ENCODE measurements around the gene MRPL21.

MRPL21 gene

DNA sequence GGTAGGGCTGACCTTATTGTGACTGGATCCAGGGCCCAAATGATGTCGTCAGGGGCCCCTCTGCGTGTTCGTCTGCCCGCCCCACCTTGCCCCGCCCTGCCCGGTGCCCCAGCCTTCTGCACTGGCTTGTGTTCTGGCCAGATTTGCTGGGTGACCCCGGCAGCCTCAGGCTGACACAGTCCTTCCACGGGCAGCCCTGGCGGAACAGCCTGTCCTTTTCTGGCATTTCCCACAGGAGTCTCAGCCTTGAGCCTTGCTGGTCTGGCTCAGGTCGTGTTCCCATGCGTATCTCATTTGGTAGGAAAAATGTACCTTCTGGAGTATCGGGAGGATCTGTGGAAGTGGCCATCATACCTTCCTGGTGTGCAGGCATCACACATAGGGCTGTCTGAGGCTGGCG is 31.0 kb upstream of the MRPL21 start:
- DNase-seq: no peak

DNA sequence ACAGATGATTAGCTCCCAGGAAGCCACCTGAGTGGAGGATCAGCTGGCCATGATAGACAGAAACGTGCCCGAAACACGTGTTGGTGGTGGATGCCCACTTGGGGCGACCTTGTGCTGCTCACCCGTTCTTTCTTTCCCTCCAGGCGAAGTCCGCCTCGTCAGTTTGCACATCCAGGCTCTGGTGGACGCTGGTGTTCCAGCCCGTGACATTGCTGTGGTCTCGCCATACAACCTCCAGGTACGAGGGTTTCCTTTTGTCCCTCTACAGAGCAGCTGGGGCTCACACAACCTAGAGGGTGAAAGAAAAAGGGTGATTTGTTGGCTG is 30.7 kb upstream of the MRPL21 start:
- DNase-seq: no peak

DNA sequence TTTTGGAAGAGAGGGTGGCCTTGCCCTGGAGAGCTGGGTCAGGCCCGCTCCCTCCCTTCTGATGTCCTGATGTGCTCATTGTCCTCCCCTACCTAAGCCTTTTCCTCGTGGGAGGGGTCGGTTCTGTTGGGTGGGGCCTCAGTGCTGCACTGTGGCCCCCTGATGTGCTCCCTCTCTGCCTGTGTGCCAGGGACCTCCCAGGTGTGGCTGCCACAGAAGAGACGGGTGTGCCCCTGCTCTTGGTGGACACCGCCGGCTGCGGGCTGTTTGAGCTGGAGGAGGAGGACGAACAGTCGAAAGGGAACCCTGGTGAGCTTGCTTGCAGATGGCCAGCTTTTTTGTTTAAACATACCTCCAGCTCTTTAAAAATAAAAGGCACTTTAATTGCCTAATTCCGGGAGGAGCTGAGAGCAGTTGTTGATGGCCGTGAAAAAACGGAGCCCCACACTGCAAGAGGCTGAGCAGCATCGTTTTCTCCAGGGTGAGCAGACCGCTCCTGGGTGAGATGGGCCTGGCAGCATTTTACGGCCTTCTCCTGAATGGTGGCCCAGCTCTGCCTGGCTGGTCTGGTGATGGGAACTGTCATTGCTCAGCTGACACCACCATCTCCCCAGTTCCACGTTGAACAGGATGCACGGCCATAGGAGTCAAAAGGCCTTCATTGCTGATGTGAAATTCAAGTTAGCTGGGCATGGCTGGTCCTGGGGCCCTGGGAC is 30.1 kb upstream of the MRPL21 start:
- DNase-seq: no peak

DNA sequence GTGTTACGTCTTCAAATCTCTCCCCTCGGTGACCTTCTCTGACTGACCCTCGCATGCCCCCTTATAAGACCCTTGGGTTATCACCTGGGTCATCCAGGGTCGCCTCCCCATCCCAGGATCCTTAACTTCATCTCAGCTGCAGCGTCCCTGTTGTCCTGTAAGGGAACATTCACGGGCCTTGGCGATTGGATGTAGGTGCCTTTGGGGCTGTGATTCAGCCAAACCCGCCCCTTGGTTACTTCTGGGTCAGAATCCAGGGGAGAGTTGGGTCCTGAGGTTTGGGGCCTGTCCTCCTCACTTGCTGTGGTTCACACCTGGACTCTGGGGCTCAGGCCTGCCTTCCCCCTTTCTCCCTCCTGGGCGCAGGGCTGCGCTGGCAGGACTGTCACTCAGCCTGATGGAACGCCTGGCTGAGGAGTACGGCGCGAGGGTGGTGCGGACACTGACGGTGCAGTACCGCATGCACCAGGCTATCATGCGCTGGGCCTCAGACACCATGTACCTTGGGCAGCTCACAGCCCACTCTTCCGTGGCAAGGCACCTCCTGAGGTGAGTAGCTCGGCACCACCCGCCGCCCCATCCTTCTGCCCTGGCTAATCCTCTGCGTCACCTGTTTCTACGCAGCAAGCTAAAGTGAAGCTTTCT is 29.4 kb upstream of the MRPL21 start:
- no peak for DNase-seq

DNA sequence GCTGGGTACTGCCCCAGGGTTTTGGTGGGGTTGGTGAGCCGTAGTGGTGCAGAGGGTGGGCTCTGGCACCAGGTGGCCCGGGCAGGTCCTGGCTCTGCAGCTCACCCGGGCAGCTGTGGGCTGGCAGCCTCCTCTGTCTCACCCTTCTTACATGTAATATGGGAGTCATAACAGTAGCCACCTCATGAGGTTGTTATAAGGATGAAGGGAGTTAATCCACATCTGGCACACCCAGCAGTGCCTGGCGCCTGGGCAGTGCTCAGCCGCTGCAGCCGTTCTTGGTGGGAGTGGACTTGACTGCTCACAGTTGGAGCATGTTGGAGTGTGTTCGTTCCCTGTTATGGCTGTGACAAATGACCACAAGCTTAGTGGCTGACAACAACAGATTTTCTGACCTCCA is 28.7 kb upstream of the MRPL21 start:
- no peak for DNase-seq

DNA sequence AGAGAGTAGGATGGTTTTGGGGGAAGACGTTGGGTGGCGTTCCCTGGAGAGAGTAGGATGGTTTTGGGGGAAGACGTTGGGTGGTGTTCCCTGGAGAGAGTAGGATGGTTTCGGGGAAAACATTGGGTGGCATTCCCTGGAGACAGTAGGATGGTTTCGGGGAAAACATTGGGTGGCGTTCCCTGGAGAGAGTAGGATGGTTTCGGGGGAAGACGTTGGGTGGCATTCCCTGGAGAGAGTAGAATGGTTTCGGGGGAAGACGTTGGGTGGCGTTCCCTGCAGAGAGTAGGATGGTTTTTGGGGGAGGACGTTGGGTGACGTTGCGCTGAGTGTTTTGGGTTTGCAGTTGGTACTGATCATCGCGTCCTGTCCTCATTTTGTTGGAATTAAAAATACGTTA is 28.3 kb upstream of the MRPL21 start:
- no peak for DNase-seq

DNA sequence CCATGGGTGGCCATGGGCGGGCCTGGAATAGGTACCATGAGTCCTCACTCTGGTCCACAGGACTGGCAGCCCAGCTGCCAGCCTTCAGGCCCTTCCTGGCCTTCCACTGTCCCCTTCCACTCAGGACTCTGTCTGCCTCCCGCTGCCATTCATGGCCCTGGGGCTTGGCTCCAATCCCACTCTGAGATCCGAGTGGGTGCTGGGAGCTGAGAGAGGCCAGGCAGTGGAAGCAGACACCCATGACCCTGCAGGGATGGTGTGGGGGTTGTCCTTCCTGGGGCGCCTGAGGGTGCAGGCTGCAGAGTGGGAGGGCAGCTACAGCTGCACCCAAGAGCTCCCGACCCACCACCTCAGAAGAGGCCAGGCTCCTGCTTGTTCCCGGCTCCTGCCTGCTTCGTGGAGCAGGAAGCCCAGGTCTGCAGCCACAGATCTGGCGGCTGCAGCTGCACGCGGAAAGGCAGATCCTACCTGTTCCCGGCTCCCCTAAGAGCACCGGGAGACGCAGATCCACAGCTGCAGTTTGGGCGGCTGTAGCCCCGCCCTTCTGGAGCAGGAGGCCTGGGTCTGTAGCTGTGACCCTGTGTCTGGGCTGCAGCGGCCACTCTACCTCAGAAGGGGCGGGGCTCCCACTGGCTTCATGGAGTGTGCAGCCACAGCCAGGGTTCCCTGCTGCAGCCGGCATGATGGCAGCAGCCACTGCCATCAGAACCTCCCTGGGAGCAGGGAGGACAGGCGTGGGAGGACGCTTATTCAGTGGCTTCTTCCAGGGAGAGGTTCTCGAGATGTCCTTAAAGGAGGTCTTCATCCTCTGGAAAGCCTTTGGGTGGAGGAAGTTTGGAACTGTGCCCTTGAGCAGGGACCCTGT is 27.6 kb upstream of the MRPL21 start:
- no peak for DNase-seq

DNA sequence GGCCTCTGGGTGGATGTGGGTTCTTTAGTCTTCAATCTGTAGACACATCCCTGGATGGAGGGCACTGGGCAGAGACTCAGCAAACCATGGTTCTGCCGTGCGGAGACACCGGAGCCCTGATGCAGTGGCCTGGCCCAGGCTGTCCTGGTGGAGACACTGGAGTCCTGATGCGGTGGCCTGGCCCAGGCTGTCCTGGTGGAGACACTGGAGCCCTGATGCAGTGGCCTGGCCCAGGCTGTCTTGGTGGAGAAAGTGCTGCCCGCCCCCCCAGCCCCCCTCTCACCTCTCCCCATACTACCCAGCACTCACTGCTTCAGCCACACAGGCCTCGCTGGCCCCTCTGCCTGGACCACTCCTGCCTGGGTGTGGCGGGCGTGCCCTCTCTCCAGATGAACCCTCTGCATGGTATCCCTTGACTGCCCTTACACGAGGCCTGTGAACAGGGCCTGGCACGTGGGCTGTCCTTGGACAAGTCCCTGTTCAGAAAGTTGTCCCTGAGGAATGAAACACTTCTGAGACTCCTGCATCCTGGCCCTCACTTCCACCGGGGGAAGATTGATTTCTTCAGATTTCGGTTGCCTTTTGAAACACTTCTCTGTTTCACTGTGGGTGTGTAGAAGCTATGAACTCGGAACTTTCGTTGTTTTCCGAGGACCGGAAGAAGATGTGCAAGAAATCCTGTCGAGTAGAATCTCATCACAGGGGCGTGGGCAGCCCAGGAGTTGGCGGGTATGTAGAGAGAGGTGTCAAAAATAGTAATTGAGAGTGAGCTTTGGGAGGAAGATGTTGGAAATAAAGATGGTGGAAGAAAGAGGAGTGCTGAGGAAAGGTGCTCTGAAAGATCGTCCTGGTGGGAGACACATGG is 26.3 kb upstream of the MRPL21 start:
- no peak for DNase-seq

DNA sequence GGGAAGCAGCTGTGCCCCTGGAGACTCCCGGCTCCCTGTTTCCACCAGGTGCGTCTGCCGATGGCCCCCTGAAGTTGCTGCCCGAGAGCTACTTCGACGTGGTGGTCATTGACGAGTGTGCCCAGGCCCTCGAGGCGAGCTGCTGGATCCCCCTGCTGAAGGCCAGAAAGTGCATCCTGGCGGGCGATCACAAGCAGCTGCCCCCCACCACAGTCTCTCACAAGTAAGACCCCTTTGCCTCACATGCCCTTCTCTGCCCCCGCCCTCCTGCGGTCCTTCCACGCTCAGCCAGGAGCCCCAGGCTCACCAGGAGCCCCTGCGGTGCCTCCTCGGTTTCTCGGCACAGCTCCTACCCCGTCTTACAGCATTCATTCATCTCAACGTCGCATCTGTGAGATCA is 25.5 kb upstream of the MRPL21 start:
- no peak for DNase-seq

DNA sequence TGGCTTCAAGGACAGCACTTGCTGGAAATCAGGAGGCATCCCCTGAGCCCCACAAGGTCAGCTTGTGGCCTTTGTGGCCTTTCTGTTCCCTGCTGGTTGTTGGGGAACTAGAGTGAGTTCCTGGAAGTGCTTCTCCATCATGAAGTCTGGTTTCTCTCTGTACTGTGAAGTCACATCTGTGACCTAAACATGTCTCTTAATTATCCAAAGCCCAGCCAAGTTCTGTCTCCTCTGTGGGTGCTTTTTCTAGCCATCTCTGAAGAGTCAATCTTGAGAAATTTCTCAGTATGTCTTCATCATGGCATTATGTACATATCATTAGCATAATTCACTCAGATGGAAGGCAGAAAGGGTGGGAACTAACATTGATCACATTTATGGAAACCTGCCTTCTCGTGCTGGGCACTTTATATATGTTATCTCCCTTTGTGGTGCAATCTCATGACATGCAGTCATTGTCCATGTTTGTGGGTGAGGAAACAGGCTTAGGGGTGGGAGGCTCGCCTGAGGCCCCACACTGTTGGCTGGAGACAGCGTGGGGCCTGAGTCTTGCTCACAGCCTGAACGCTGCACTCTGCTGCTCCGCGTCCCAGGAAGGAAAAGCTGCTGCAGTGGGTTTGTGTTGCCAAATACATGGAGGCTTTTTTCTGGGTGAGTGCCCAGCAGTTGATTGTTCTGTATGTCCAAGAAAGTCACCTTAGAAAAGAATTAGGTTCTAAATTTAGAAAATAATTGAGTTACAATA is 24.7 kb upstream of the MRPL21 start:
- no peak for DNase-seq

DNA sequence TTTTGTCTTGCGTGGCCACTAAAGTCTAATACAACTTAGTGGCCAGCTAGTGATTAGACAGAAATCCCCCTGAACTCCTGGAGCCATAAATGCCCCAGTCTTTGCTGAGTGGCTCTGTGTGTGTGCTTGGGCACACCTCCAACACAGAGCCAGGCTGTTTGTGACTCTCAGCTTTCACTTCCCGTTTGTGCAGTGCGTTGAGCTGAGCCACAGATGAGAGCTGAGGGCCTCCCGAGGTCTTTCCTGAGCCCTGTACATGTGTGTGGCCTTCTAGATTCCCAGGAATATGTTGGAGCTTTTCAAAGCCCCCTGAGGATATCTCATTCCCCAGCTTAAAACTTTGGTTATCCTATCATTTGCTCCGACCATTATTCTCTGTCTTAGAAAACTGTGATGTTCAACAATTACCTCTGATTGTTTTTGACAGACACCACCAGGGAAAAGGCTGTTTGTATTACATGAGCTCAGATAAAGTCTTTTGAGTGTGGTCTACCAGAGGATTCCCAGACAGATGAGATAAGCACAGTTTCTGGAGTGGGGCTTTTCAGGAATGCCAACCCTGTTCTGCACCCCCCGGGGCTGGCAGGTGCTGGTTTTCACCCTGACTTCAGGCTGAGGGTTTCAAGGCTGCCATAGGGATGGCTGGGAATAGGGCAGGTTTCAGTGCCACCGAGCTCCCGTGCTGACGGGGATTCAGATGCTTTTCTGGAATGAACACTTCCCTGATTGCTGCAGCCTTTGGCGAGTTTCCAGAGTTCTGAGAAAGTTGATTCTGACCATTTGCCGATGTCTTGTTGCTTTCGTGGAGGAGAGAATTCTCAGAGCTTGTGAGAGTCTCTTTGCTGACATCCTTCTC is 23.9 kb upstream of the MRPL21 start:
- no peak for DNase-seq

DNA sequence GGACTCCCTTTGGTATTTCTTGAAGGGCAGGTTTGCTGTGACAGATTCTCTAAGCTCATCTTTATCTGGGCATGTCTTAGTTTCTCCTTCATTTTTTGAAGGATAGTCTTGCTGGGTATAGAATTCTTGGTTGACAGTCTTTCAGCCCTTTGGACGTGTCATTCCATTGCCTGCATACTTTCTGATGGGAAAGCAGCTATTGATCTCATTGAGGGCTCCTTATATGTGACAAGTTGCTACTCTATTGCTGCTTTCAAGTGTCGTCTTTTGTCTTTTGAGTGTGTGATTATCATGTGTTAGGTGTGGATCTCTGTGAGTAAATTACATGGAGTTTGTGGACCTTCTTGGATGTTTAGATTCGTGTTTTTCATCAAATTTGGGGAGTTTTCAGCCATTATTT is 22.0 kb upstream of the MRPL21 start:
- DNase-seq: no peak

DNA sequence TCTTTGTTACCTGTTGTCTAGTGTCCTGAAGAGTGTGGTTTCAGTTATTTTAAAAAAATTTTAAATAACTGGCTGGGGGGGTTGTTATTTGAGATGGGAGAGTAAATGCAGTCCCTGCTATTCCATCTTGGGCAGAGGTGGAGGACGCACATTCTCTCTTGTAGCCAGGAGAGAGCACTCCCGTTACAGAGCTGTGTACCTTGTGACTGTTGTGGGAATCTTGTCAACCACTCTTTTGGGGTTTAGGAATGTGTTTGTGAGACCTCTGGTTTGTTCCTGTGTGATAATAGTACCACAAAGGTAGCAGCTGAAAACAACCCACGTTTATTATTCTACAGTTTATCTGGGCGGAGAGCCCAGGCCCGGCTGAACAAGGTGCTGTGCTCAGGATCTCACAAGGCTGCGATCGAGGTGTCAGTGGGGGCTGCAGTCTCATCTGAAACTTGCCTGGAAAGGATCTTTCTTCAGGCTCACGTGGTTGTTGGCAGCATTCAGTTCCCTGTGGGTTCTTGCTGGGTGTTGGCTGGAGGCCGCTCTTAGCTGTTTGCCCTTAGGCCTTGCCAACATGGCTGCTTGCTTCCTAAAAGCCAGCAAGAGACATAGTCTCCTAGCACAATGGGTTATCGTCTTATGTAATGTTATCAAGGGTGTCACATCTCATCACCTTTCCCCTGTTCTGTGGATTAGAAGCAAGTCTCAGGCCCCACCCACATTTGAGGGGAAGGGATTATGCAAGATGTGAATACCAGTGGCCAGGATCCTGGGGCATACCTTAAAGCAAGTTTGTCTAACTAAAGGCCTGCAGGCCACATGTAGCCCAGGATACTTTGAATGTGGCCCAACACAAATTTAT is 20.7 kb upstream of the MRPL21 start:
- DNase-seq: no peak

DNA sequence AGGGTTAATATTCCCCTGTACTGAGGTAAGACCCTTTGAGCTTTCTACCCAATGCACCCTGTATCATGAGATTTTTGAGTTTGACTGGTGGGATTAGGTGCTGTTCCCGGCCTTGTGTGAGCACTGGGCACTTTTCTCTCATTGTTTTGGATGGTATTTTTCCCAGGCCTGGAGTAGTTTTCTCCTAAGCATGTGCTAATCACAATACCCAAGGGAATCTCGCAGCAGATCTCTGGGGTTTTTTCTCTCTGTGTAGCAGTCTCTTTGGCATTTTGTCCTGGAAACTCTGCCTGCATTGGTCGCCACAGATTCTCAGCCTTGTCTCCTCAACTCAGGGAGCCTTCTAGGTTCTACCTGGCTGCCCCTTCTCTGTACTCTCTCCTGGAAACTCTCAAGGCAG is 20.0 kb upstream of the MRPL21 start:
- no peak for DNase-seq

DNA sequence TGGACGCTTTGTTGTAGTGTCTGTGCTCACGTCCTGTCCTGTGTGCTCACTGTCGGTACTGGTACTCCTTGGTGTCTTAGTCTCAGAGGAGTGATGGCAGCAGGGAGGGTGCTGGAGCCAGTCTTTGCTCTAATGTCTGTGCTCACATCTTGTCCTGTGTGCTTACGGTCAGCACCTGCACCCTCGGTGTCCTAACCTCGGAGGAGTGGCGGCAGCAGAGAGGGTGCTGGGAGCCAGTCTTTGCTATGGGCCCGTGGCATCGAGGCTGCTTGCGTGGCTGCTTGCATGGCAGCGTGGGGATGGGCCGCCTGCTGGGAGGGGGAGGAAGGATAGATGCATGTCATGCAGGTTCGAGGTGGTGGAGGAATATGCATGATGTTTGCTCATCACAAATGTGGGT is 12.8 kb upstream of the MRPL21 start:
- DNase-seq: no peak

DNA sequence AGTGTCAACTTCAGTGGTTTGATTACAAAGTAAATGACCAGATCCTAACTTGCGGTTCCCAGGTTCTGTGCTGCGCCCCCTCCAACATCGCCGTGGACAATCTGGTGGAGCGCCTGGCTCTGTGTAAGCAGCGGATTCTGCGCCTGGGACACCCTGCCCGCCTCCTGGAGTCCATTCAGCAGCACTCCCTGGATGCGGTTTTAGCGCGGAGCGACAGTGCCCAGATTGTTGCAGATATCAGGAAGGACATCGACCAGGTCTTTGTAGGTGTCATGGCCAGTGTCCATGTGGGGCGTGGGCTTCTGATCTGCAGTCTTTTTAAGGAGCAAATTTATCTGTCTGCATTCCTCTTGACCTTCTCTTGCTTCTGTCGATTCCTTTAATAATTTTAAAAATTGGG is 11.1 kb upstream of the MRPL21 start:
- DNase-seq: no peak

DNA sequence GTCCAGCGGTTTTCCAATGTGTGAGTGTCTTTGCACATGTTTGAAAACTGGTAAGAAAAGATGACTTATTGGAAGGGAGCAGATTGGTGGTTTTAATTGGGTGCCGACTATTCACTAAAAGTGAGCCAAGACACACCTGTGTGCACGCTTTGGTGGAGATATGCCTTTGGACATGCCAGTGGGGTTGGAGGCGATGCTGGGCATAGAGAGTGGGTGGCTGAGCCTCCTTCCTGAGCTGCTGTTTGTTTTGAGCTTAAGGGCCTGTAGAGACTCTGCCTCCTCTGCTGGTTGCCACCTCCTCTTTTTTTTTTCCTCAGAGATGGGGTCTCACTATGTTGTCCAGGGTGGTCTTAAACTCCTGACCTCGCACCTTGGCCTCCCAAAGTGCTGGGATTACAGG is 9.6 kb upstream of the MRPL21 start:
- no peak for DNase-seq

DNA sequence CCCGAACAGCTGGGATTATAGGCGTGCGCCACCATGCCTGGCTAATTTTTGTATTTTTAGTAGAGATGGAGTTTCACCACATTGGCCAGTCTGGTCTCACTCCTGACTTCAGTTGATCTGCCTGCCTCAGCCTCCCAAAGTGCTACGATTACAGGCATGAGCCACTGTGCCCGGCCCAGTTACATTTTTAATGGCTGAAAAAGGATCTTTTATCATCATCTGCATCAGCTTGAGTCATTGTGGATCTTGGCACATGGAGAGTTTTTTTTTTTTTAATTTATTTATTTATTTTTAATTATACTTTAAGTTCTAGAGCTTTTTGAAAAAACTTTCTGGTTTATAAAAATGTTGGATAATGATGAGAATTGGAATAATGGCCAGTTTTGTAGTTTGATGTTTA is 8.6 kb upstream of the MRPL21 start:
- DNase-seq: no peak

DNA sequence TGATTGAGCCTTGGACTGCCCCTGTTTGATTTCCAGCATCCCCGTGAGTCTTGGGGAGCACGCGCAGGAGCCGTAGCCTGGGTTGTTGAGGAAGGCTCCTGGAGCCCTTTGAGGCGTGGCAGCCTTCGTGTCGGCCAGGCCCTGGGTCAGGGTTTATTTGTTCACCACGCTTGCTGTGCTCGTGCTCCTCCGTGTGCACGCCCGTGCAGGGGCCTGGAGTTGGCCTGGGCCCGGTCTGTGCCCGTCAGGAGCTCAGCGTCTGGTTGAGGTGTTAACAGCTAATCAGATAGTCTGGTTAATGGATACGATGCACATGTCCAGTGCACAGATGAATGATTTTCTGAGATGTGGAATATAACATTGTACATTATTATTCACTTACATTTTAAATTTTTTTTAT is 8.1 kb upstream of the MRPL21 start:
- DNase-seq: no peak

DNA sequence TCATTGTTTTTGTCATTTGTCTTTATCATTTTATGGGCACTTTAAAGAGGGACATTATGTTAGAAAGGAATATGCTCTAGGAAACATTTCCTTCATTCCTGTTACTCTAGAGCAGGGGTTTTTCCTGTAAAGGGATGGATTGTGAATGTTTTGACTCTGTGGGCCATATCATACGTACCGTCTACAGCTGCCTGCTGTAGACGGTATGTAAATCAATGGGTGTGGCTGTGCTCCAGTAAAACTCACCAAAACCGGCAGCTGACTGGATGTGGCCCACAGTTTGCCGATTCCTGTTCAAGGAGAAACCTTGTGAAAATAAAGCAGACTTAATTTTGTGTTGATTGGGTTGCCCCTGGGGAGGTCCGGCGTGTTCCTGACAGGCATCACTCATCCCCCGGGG is 7.3 kb upstream of the MRPL21 start:
- DNase-seq: no peak

DNA sequence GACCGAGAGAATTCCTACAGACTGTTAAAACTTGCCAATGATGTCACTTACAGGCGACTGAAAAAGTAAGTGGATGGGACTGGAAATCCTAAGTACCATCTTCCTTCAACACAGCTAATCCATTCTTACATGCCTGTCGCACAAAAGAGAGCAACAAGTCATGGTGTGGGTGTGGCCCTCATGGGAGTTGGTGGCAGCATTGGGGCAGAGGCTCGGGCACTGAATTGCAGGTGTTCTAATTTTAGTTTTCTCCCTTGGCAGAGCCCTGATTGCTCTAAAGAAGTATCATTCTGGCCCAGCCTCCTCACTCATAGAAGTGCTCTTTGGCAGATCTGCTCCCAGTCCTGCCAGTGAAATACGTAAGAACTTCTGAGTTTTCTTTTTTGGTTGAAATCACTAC is 4.6 kb upstream of the MRPL21 start:
- DNase-seq: no peak
